ENCODE data around the gene SCNN1B.

The SCNN1B gene

GRCh38 chr16:23410176-23410575 is 108.1 kb downstream of the SCNN1B start:
- Histone ChIP-seq H2AFZ (no peak overlapping the region), H3K36me3 (ENCODE audit: control insufficient read depth, insufficient read depth, low read length) (no peaks in the 10 kb centered on the region), H3K4me3 (ENCODE audit: low read depth, low read length) (no peak overlapping the region), H3K4me2 (ENCODE audit: low read length) (no peak overlapping the region), H3K27ac (no peak overlapping the region), H3K9ac (no peak overlapping the region), H3K27me3 (ENCODE audit: control insufficient read depth, insufficient read depth, low read length) (no peaks in the 10 kb centered on the region), H3K4me1 (peaks cover 21% of the 10 kb centered on the region), H3K79me2 (no peaks in the 10 kb centered on the region), H3K9me3 (ENCODE audit: control insufficient read depth, low read length) (no peaks in the 10 kb centered on the region)
- no peak for TF ChIP-seq CTCF (IDR thresholded peaks at IDR 0.05)

- H3K4me1 ChIP-seq: no peaks in the 10 kb centered on the region
- H3K9ac ChIP-seq: no peak overlapping the region
- no peaks in the 10 kb centered on the region for H3K9me3 ChIP-seq (ENCODE audit: control insufficient read depth, low read length)
- no peak overlapping the region for H3K27ac ChIP-seq
- H2AFZ ChIP-seq: no peak overlapping the region
- H3K4me2 ChIP-seq (ENCODE audit: low read length): no peak overlapping the region
- TF ChIP-seq CTCF (IDR thresholded peaks at IDR 0.05): no peak
- H3K36me3 ChIP-seq (ENCODE audit: control insufficient read depth, insufficient read depth, low read length): no peaks in the 10 kb centered on the region
- no peaks in the 10 kb centered on the region for H3K27me3 ChIP-seq (ENCODE audit: control insufficient read depth, insufficient read depth, low read length)
- H3K4me3 ChIP-seq (ENCODE audit: low read depth, low read length): no peak overlapping the region
- H3K79me2 ChIP-seq: no peaks in the 10 kb centered on the region
These were observed 112.6 kb downstream of the SCNN1B start for GRCh38 chr16:23414731-23415130.

- Histone ChIP-seq H3K9me3 (ENCODE audit: control insufficient read depth, low read length) (no peaks in the 10 kb centered on the region), H3K27ac (no peak overlapping the region), H3K4me2 (ENCODE audit: low read length) (no peak overlapping the region), H3K27me3 (ENCODE audit: control insufficient read depth, insufficient read depth, low read length) (no peaks in the 10 kb centered on the region), H3K4me3 (ENCODE audit: low read depth, low read length) (no peak overlapping the region), H3K36me3 (ENCODE audit: control insufficient read depth, insufficient read depth, low read length) (no peaks in the 10 kb centered on the region), H3K79me2 (no peaks in the 10 kb centered on the region), H3K9ac (no peak overlapping the region), H2AFZ (no peak overlapping the region), H3K4me1 (no peaks in the 10 kb centered on the region)
- TF ChIP-seq CTCF (IDR thresholded peaks at IDR 0.05): no peak
These were observed 114.7 kb downstream of the SCNN1B start for GRCh38 chr16:23416816-23417215.

GRCh38 chr16:23420011-23420410 is 117.9 kb downstream of the SCNN1B start:
- Histone ChIP-seq H3K4me2 (ENCODE audit: low read length) (no peak overlapping the region), H3K79me2 (no peaks in the 10 kb centered on the region), H3K9ac (no peak overlapping the region), H3K36me3 (ENCODE audit: control insufficient read depth, insufficient read depth, low read length) (no peaks in the 10 kb centered on the region), H3K27me3 (ENCODE audit: control insufficient read depth, insufficient read depth, low read length) (no peaks in the 10 kb centered on the region), H3K4me3 (ENCODE audit: low read depth, low read length) (no peak overlapping the region), H2AFZ (no peak overlapping the region), H3K9me3 (ENCODE audit: control insufficient read depth, low read length) (no peaks in the 10 kb centered on the region), H3K27ac (no peak overlapping the region), H3K4me1 (no peaks in the 10 kb centered on the region)
- TF ChIP-seq CTCF (IDR thresholded peaks at IDR 0.05): no peak

DNA sequence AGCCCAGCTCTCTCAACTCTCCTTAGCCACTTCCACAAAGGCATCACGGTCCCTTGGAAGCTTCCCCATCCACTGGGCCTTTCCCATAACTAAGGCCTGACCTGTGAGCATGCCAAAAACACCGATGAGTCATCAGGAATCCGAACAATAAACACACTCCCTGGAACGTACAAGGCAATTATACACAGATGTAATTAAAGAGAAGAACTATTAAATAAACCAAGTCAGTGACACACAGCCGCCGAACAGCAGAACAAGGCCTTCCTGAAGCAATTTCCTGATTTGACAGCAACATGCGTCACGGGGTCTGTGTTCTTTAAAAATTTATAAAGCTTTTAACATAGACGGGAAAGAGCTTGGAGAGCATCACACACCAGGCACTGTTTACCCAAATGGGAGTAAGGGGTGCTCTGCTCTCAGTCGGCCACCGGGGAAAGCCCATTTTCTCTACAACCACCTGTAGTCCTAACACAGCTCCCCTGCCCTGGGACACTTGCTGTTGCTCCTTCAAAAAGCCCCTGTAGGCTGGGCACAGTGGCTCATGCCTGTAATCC is 121.5 kb downstream of the SCNN1B start:
- H3K9ac ChIP-seq: no peak overlapping the region
- no peak for TF ChIP-seq CTCF (IDR thresholded peaks at IDR 0.05)

More for the DNA sequence above, 121.5 kb downstream of the SCNN1B start:
- H2AFZ ChIP-seq: no peak overlapping the region
- H3K36me3 ChIP-seq (ENCODE audit: control insufficient read depth, insufficient read depth, low read length): no peaks in the 10 kb centered on the region
- H3K27me3 ChIP-seq (ENCODE audit: control insufficient read depth, insufficient read depth, low read length): no peaks in the 10 kb centered on the region
- peak overlapping the region; percentile 66 for H3K27ac ChIP-seq
- no peak overlapping the region for H3K4me2 ChIP-seq (ENCODE audit: low read length)
- no peak overlapping the region for H3K4me3 ChIP-seq (ENCODE audit: low read depth, low read length)
- H3K9me3 ChIP-seq (ENCODE audit: control insufficient read depth, low read length): no peaks in the 10 kb centered on the region
- no peaks in the 10 kb centered on the region for H3K4me1 ChIP-seq
- no peaks in the 10 kb centered on the region for H3K79me2 ChIP-seq
